Keratinocyte (primary cell): ENCODE results near the gene CCDC33. TPM values are rescaled to one million over a fixed set of nuclear protein-coding genes. Genes with fewer than 3 reads are reported as not detected.

Experiments
- DNase-seq: peaks from one replicate; pipeline ENCODE4 v3.0.0-alpha.2; 2011; ENCODE audit warnings: low read depth, missing footprints, low spot score
- FAIRE-seq: peaks from 2 replicates; lab custom pipeline; 2011; peaks lifted over from hg19 to GRCh38; lab: Jason Lieb, UNC
- H2AFZ ChIP-seq: 2 replicates; pipeline ENCODE4 v1.6.0; 2012; ENCODE audit warnings: low read length, control low read depth, inconsistent platforms; ENCODE audit not compliant: control insufficient read depth
- H3K27ac ChIP-seq: 2 replicates; pipeline ENCODE4 v1.5.1; 2011; ENCODE audit warnings: low read length; ENCODE audit not compliant: control insufficient read depth, insufficient read depth
- H3K27me3 ChIP-seq: 3 replicates; pipeline ENCODE4 v1.6.0; 2011; ENCODE audit warnings: low read length; ENCODE audit not compliant: control insufficient read depth, insufficient read depth; ENCODE audit errors: extremely low read depth
- H3K36me3 ChIP-seq, 2 experiments: 2 replicates in 1 of 2; 3 replicates in 1 of 2; pipeline ENCODE4 v1.5.1; 2011; ENCODE audit warnings: low read length in 2 of 2, mild to moderate bottlenecking in 1 of 2; ENCODE audit not compliant: control insufficient read depth in 2 of 2, insufficient read depth in 2 of 2; ENCODE audit errors: extremely low read depth in 1 of 2
- H3K4me1 ChIP-seq: 3 replicates; pipeline ENCODE4 v1.5.1; 2011; ENCODE audit warnings: low read length; ENCODE audit not compliant: control insufficient read depth, insufficient read depth; ENCODE audit errors: extremely low read depth
- H3K4me2 ChIP-seq: 3 replicates; pipeline ENCODE4 v1.6.0; 2011; ENCODE audit warnings: low read depth, low read length; ENCODE audit not compliant: control insufficient read depth, insufficient read depth; ENCODE audit errors: extremely low read depth
- H3K4me3 ChIP-seq, 3 experiments: fragments of 200-600 bp in 1 of 3; sonication (generic) in 1 of 3; 2 replicates in 2 of 3; 3 replicates in 1 of 3; pipeline ENCODE4 v1.5.1; 2011 to 2016; ENCODE audit warnings: low read length in 3 of 3, mild to moderate bottlenecking in 3 of 3, control low read depth in 2 of 3, inconsistent platforms in 1 of 3, low read depth in 1 of 3, mixed read lengths in 1 of 3, mixed run types in 1 of 3, moderate library complexity in 1 of 3; ENCODE audit not compliant: control insufficient read depth in 2 of 3, insufficient read depth in 2 of 3; ENCODE audit errors: extremely low read depth in 1 of 3
- H3K79me2 ChIP-seq: 2 replicates; pipeline ENCODE4 v1.6.0; 2012; ENCODE audit warnings: low read length; ENCODE audit not compliant: control insufficient read depth, insufficient read depth
- H3K9ac ChIP-seq: 3 replicates; pipeline ENCODE4 v1.6.0; 2011; ENCODE audit warnings: low read length; ENCODE audit not compliant: control insufficient read depth, insufficient read depth; ENCODE audit errors: extremely low read depth
- H3K9me1 ChIP-seq: 3 replicates; pipeline ENCODE4 v1.6.0; 2011; ENCODE audit warnings: low read length; ENCODE audit not compliant: control insufficient read depth, insufficient read depth; ENCODE audit errors: extremely low read depth
- H3K9me3 ChIP-seq: 2 replicates; pipeline ENCODE4 v1.5.1; 2012; ENCODE audit warnings: low read depth, low read length; ENCODE audit not compliant: control insufficient read depth
- H4K20me1 ChIP-seq: 3 replicates; pipeline ENCODE4 v1.6.0; 2011; ENCODE audit warnings: low read length; ENCODE audit not compliant: control insufficient read depth, insufficient read depth; ENCODE audit errors: extremely low read depth
- EZH2 ChIP-seq: IDR thresholded peaks from one replicate; pipeline ENCODE4 v1.6.1; 2012; ENCODE audit warnings: inconsistent platforms, mild to moderate bottlenecking, low read length, moderate library complexity
- dilution Hi-C: fragments of 300-500 bp; cut with MboI; formaldehyde crosslinking; loops from one replicate; pipeline ENCODE4 v1.7.0; 2020; ENCODE audit warnings: low sequenced_read_pairs; ENCODE audit not compliant: extremely low pct_ligation_motif_present
- polyA plus RNA-seq, 5 experiments: library from polyadenylated mRNA; depleted of rRNA in 3 of 5; stranded (reverse) in 3 of 5; stranded (forward) in 1 of 5; unstranded in 1 of 5; fragments of >200 nt; gene quantifications; 1 replicate in 1 of 5; 2 replicates in 3 of 5; 3 replicates in 1 of 5; pipeline versions ENCODE4 v1.2.1 to v1.2.3, GENCODE V29; 2011 to 2012; ENCODE audit warnings: missing spikeins in 2 of 5, low read depth in 1 of 5, low replicate concordance in 1 of 5
- TF ChIP-seq, protein P1 (sequence below), 3 experiments: IDR thresholded peaks in 1 of 3; conservative IDR thresholded peaks in 1 of 3; optimal IDR thresholded peaks in 1 of 3; 2 replicates in 2 of 3; 3 replicates in 1 of 3; pipeline versions ENCODE3 to v1.5.1; 2011; ENCODE audit warnings: low read length in 3 of 3, mild to moderate bottlenecking in 3 of 3, moderate library complexity in 2 of 3, control low read depth in 1 of 3, inconsistent platforms in 1 of 3; ENCODE audit not compliant: insufficient read depth in 2 of 3; ENCODE audit errors: extremely low read depth in 1 of 3

CCDC33 gene
- polyA plus RNA-seq, 1 donor (not counting 4 experiments of a cell fraction or from before 2014, with no cell fraction given) = not detected

DNA sequence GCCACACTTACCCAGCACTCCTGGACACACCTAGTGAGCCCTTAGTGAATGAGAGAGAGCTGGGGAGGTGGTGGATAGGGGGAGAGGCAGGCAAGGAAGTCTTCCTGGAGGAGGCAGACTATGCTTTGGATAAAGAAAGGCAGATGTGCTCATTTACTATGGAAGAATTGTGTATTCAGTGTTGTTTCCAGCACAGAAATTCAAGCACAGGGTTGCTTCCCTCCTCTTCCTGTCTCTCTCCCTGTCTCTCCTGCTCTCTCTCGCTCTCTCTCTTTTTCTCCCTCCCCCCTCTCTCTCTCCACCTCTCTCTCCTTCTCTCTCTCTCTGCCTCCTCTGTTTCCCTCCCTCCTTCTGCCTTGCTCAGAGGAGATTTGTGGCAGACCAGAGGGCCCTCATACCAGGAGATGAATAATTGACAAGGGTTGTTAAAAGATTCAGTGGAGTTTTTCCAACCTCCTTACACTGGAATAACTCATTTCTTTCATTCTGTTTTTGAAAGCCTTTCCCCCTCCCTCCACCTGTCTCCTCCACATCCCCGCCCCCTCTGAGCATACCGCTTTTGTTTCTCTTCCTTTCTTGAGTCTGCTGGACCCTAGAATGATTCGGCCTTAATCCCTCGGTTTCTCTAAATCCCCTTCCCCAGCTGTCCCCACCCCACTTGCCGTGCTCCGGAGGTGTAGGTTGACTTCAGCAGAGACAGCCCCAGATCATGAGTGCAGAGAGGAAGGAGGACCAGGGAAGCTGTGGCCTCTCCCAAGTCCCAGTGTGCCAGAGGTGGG, 65.6 kb downstream of the CCDC33 start:
- Histone ChIP-seq H3K79me2 (no peaks in the 10 kb centered on the region), H4K20me1 (peaks cover 6% of the 10 kb centered on the region), H3K9ac (no peak overlapping the region), H3K27ac (no peak overlapping the region), H3K27me3 (peaks cover 73% of the 10 kb centered on the region), H3K4me3 (no peak overlapping the region), H3K36me3 (no peaks in the 10 kb centered on the region), H3K9me3 (no peaks in the 10 kb centered on the region), H3K4me1 (no peaks in the 10 kb centered on the region), H2AFZ (no peak overlapping the region), H3K4me2 (no peak overlapping the region), H3K9me1 (no peaks in the 10 kb centered on the region)
- no peak for DNase-seq
- no peak for TF ChIP-seq EZH2
- TF ChIP-seq, protein P1, sequence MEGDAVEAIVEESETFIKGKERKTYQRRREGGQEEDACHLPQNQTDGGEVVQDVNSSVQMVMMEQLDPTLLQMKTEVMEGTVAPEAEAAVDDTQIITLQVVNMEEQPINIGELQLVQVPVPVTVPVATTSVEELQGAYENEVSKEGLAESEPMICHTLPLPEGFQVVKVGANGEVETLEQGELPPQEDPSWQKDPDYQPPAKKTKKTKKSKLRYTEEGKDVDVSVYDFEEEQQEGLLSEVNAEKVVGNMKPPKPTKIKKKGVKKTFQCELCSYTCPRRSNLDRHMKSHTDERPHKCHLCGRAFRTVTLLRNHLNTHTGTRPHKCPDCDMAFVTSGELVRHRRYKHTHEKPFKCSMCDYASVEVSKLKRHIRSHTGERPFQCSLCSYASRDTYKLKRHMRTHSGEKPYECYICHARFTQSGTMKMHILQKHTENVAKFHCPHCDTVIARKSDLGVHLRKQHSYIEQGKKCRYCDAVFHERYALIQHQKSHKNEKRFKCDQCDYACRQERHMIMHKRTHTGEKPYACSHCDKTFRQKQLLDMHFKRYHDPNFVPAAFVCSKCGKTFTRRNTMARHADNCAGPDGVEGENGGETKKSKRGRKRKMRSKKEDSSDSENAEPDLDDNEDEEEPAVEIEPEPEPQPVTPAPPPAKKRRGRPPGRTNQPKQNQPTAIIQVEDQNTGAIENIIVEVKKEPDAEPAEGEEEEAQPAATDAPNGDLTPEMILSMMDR (optimal IDR thresholded peaks at IDR 0.05 in 1 of 3, IDR thresholded peaks at IDR 0.05 in 1 of 3, conservative IDR thresholded peaks at IDR 0.05 in 1 of 3; ENCODE audit: extremely low read depth in 1 of 3, insufficient read depth in 2 of 3, low read length in 3 of 3) = no peak
- no peak for FAIRE-seq
- dilution Hi-C loops = no loop called here

DNA sequence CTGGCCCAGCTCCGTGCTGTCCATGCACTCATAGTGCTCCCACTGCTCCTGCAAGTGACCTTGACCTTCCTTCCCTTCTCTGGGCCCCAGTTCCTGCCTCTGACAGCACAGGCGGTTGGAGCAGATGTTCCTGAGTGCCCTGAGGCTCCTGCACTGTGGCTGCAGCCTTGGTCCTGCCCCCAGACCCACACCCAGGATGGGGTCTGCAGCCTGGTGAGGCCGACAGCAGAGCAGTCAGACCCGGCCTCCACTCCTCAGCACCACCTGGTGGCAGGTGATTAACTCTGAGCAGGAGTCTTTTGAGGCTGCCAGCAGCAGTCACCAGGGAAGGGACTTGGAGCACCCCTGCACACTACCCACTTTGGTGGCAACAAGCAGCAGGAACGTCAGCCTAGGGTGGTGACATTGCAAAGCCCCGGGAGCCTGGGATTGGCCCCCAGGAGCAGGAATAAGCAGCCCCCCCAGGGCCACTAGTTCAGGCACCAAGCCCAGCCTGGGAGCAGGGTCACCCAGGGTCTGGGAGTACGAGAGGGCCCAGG, 66.8 kb downstream of the CCDC33 start:
- no peaks in the 10 kb centered on the region for H3K36me3 ChIP-seq
- H3K27ac ChIP-seq = no peak overlapping the region
- dilution Hi-C loops = no loop called here
- H4K20me1 ChIP-seq = peaks cover 6% of the 10 kb centered on the region
- H3K9me1 ChIP-seq = no peaks in the 10 kb centered on the region
- H3K79me2 ChIP-seq = no peaks in the 10 kb centered on the region
- no peak for FAIRE-seq
- H3K27me3 ChIP-seq = peaks cover 81% of the 10 kb centered on the region
- no peaks in the 10 kb centered on the region for H3K4me1 ChIP-seq
- no peak overlapping the region for H2AFZ ChIP-seq
- no peak for DNase-seq
- H3K4me3 ChIP-seq = no peak overlapping the region
- H3K9ac ChIP-seq = no peak overlapping the region
- peak; percentile 41 for TF ChIP-seq EZH2
- TF ChIP-seq, protein P1 (optimal IDR thresholded peaks at IDR 0.05 in 1 of 3, IDR thresholded peaks at IDR 0.05 in 1 of 3, conservative IDR thresholded peaks at IDR 0.05 in 1 of 3; ENCODE audit: extremely low read depth in 1 of 3, insufficient read depth in 2 of 3, low read length in 3 of 3) = peak; percentile 55 to 86 (median 86)
- H3K9me3 ChIP-seq = no peaks in the 10 kb centered on the region
- no peak overlapping the region for H3K4me2 ChIP-seq
